Hepatocyte (in vitro differentiated cells): Measurements from ENCODE around the gene NOTCH1. TPM values are rescaled to one million over a fixed set of nuclear protein-coding genes. Genes with fewer than 3 reads are reported as not detected.

Experiments
- DNase-seq: peaks from one replicate; pipeline ENCODE4 v3.0.0-alpha.2; 2016; ENCODE audit warnings: low spot score
- H2AFZ ChIP-seq: fragments of 200-600 bp; sonication (generic); 2 replicates; pipeline ENCODE4 v1.6.0; 2016; ENCODE audit warnings: antibody characterized with exemption, mild to moderate bottlenecking
- H3K27ac ChIP-seq: fragments of 200-600 bp; sonication (generic); 2 replicates; pipeline ENCODE4 v1.5.1; 2016; ENCODE audit warnings: mild to moderate bottlenecking
- H3K27me3 ChIP-seq: fragments of 200-600 bp; sonication (generic); 2 replicates; pipeline ENCODE4 v1.6.1; 2016
- H3K36me3 ChIP-seq: fragments of 200-600 bp; sonication (generic); replicated peaks from 2 replicates; pipeline ENCODE4 v1.5.1; 2016; ENCODE audit warnings: low read depth; ENCODE audit not compliant: insufficient read depth
- H3K4me1 ChIP-seq: fragments of 200-600 bp; sonication (generic); 2 replicates; pipeline ENCODE4 v1.5.1; 2016; ENCODE audit warnings: mild to moderate bottlenecking, moderate library complexity; ENCODE audit not compliant: insufficient read depth
- H3K4me2 ChIP-seq: fragments of 200-600 bp; sonication (generic); 2 replicates; pipeline ENCODE4 v1.6.0; 2016
- H3K4me3 ChIP-seq: fragments of 200-600 bp; sonication (generic); 2 replicates; pipeline ENCODE4 v1.5.1; 2016; ENCODE audit warnings: mild to moderate bottlenecking
- H3K79me2 ChIP-seq: fragments of 200-600 bp; sonication (generic); 2 replicates; pipeline ENCODE4 v1.6.0; 2017; ENCODE audit warnings: mild to moderate bottlenecking
- H3K9me2 ChIP-seq: fragments of 200-600 bp; sonication (generic); replicated peaks from 2 replicates; pipeline ENCODE4 v1.6.0; 2017; ENCODE audit warnings: mild to moderate bottlenecking; ENCODE audit not compliant: insufficient read depth
- H3K9me3 ChIP-seq: fragments of 200-600 bp; sonication (generic); 2 replicates; pipeline ENCODE4 v1.5.1; 2016; ENCODE audit warnings: low read depth, mild to moderate bottlenecking
- H4K20me1 ChIP-seq: fragments of 200-600 bp; sonication (generic); 2 replicates; pipeline ENCODE4 v1.6.0; 2016; ENCODE audit warnings: mild to moderate bottlenecking; ENCODE audit not compliant: insufficient read depth, poor library complexity, severe bottlenecking
- EZH2 ChIP-seq: fragments of 200-600 bp; sonication (generic); IDR thresholded peaks from 2 replicates; pipeline ENCODE4 v1.6.1; 2016; ENCODE audit warnings: antibody characterized with exemption, mild to moderate bottlenecking, borderline replicate concordance
- EZH2phosphoT487 ChIP-seq: fragments of 200-600 bp; sonication (generic); IDR thresholded peaks from one replicate; pipeline ENCODE4 v1.6.1; 2018; ENCODE audit warnings: antibody characterized with exemption, mild to moderate bottlenecking, low read depth, moderate library complexity; ENCODE audit not compliant: unreplicated experiment, severe bottlenecking
- WGBS: methylation state at CpG from one replicate; pipeline ENCODE4 v1.1.6; 2016; ENCODE audit warnings: low lambda C conversion rate; ENCODE audit errors: missing lambda C conversion rate; 5-methylcytosine and 5-hydroxymethylcytosine counted together
- polyA plus RNA-seq: library from polyadenylated mRNA; unstranded; fragments of >200 nt; fragmentation: Nextera tagmentation; extraction: Ambion mirVana; gene quantifications from 2 replicates; pipeline ENCODE4 v1.2.1, GENCODE V29; 2016
- total RNA-seq: library from RNA; depleted of rRNA; stranded (reverse); fragments of >200 nt; gene quantifications from 2 replicates; pipeline ENCODE4 v1.2.3, GENCODE V29; 2014
- TF ChIP-seq, protein P1 (sequence below): fragments of 200-600 bp; sonication (generic); IDR thresholded peaks from 2 replicates; pipeline ENCODE4 v1.5.1; 2016; ENCODE audit warnings: antibody characterized with exemption, mild to moderate bottlenecking; ENCODE audit not compliant: poor library complexity

Gene NOTCH1
- total and polyA plus RNA-seq, 2 experiments from 2014 or later = 5.3 to 6.5 TPM

DNA sequence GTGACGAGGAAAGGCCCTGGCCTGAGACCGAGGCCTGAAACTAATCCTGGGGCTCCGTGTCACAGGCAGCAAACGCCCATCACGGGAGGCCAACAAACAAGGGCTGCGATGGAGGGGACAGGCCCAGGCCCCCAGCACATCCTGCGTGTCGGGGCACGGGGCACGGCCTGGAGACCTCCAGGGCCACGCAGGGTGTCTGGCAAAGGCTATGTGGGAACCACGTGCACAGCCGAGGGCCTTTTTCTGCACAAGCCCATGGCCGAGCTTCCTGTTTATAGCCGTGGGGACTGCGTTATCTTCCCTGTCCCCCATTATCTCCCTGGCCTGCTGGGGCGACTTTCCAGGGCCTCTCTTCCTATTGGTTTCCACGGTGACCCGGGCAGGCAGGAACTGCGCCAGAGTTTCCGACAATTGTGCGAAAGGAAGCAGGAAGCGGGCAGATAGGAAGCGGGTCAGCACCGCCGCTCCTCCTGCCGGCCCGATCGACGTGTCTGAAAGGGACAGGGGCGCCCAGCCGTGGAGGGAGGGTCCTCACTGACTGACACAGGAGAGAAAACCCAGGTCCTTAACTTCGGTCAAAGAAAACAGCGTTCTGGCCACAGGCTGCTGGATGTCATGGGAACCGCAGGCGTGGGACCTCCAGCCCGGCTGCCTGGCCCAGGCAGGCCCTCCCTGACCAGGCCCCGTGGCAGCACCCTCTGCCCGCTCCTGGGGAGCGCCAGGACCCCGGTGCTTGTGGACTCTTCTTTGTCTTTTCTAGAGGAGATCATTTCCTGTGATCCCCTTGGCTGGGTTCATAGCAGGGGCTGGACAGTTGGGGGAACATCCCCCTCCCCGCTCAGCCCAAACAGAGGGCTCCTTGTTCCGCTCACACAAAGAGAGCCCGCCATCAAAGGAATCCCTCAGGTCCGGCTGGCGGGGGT is 33.9 kb downstream of the NOTCH1 start:
- no peaks in the 10 kb centered on the region for H3K9me3 ChIP-seq
- 95% methylated on average over 45 of the region's 46 CpGs for WGBS
- H3K9me2 ChIP-seq = no peaks in the 10 kb centered on the region
- H3K4me2 ChIP-seq = no peak overlapping the region
- no peak overlapping the region for H3K27ac ChIP-seq
- H2AFZ ChIP-seq = no peak overlapping the region
- no peaks in the 10 kb centered on the region for H4K20me1 ChIP-seq
- DNase-seq = no peak
- no peaks in the 10 kb centered on the region for H3K27me3 ChIP-seq
- no peak overlapping the region for H3K4me3 ChIP-seq
- no peaks in the 10 kb centered on the region for H3K36me3 ChIP-seq
- TF ChIP-seq EZH2phosphoT487 (no peak), EZH2 (no peak)
- H3K4me1 ChIP-seq = no peaks in the 10 kb centered on the region
- H3K79me2 ChIP-seq = no peaks in the 10 kb centered on the region

DNA sequence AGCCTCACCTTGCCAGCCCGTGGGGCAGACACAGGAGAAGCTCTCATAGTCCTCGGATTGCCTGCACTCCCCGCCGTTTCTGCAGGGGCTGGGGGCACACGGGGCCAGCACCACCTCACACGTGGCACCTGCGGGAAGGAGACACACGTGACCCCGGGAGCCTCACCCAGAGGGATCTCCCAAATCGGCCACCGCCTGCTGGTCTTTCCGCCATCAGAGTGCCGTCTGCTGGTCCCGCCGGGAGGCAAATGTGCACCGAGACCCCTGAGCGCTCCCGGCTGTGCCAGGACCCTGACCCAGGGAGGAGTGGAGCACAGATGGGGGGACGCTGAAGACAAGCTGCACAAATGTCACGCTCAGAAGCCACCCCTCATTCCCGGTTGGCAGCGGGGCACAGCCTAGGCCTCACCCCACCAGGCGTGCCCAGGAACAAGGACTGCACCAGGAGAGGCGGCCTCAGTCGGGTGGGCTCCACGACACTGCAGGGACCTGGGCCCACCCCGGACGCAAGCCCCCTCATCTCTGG is 34.6 kb downstream of the NOTCH1 start:
- no peaks in the 10 kb centered on the region for H3K9me2 ChIP-seq
- no peak overlapping the region for H3K4me3 ChIP-seq
- 98% methylated on average over 28 of the region's 28 CpGs for WGBS
- TF ChIP-seq, protein P1, sequence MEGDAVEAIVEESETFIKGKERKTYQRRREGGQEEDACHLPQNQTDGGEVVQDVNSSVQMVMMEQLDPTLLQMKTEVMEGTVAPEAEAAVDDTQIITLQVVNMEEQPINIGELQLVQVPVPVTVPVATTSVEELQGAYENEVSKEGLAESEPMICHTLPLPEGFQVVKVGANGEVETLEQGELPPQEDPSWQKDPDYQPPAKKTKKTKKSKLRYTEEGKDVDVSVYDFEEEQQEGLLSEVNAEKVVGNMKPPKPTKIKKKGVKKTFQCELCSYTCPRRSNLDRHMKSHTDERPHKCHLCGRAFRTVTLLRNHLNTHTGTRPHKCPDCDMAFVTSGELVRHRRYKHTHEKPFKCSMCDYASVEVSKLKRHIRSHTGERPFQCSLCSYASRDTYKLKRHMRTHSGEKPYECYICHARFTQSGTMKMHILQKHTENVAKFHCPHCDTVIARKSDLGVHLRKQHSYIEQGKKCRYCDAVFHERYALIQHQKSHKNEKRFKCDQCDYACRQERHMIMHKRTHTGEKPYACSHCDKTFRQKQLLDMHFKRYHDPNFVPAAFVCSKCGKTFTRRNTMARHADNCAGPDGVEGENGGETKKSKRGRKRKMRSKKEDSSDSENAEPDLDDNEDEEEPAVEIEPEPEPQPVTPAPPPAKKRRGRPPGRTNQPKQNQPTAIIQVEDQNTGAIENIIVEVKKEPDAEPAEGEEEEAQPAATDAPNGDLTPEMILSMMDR = no peak
- no peak for TF ChIP-seq EZH2
- no peaks in the 10 kb centered on the region for H3K36me3 ChIP-seq
- no peaks in the 10 kb centered on the region for H3K9me3 ChIP-seq
- no peaks in the 10 kb centered on the region for H3K4me1 ChIP-seq
- DNase-seq = no peak
- no peak overlapping the region for H2AFZ ChIP-seq
- H3K27ac ChIP-seq = no peak overlapping the region
- no peaks in the 10 kb centered on the region for H4K20me1 ChIP-seq
- H3K79me2 ChIP-seq = no peaks in the 10 kb centered on the region
- H3K27me3 ChIP-seq = no peaks in the 10 kb centered on the region
- no peak overlapping the region for H3K4me2 ChIP-seq

- H3K79me2 ChIP-seq = no peaks in the 10 kb centered on the region
- no peaks in the 10 kb centered on the region for H3K36me3 ChIP-seq
- H2AFZ ChIP-seq = no peak overlapping the region
- H3K9me2 ChIP-seq = no peaks in the 10 kb centered on the region
- no peak overlapping the region for H3K4me3 ChIP-seq
- TF ChIP-seq, protein P1 = no peak
- no peak for TF ChIP-seq EZH2phosphoT487
- no peak for TF ChIP-seq EZH2
- no peaks in the 10 kb centered on the region for H3K27me3 ChIP-seq
- H3K27ac ChIP-seq = no peak overlapping the region
- H4K20me1 ChIP-seq = no peaks in the 10 kb centered on the region
- 93% methylated on average over 7 of the region's 26 CpGs for WGBS
- no peak for DNase-seq
- H3K4me1 ChIP-seq = no peaks in the 10 kb centered on the region
- no peak overlapping the region for H3K4me2 ChIP-seq
- no peaks in the 10 kb centered on the region for H3K9me3 ChIP-seq
Measured at GRCh38 chr9:136510561-136510960, 35.3 kb downstream of the NOTCH1 start.

DNA sequence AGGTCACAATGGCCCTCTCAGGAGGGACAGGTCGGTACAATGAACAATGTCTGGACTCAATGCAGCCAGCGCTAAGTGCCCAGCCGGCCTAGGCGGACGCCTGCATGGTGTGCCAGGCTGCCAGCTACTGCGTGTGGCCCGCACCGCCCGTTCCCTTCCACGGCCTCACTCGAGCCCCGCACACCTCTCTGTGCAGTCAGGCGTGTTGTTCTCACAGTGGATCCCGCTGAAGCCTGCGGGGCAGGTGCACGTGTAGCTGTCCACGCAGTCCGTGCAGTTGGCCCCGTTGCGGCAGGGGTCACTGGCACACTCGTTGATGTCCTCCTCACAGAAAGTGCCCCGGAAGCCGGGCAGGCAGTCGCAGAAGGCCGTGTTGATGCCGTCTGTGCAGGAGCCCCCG is 36.3 kb downstream of the NOTCH1 start:
- no peaks in the 10 kb centered on the region for H3K9me2 ChIP-seq
- no peaks in the 10 kb centered on the region for H3K9me3 ChIP-seq
- H3K79me2 ChIP-seq = no peaks in the 10 kb centered on the region
- H3K27ac ChIP-seq = no peak overlapping the region
- no peak for DNase-seq
- no peaks in the 10 kb centered on the region for H3K36me3 ChIP-seq
- no peaks in the 10 kb centered on the region for H3K4me1 ChIP-seq
- H2AFZ ChIP-seq = no peak overlapping the region
- no peak overlapping the region for H3K4me3 ChIP-seq
- H3K27me3 ChIP-seq = no peaks in the 10 kb centered on the region
- TF ChIP-seq, protein P1 = no peak
- no peak for TF ChIP-seq EZH2phosphoT487
- no peak for TF ChIP-seq EZH2
- H3K4me2 ChIP-seq = no peak overlapping the region
- no peaks in the 10 kb centered on the region for H4K20me1 ChIP-seq
- 95% methylated on average over 20 of the region's 27 CpGs for WGBS
